GM19351 (cell line): ENCODE data around the gene SF1.

Source experiments
- ATAC-seq: cut with Tn5 transposase; IDR thresholded peaks from one replicate; pipeline ENCODE4 v1.9.1; 2021; ENCODE audit warnings: mild to moderate bottlenecking, moderate library complexity; ENCODE audit not compliant: unreplicated experiment

The SF1 gene

DNA sequence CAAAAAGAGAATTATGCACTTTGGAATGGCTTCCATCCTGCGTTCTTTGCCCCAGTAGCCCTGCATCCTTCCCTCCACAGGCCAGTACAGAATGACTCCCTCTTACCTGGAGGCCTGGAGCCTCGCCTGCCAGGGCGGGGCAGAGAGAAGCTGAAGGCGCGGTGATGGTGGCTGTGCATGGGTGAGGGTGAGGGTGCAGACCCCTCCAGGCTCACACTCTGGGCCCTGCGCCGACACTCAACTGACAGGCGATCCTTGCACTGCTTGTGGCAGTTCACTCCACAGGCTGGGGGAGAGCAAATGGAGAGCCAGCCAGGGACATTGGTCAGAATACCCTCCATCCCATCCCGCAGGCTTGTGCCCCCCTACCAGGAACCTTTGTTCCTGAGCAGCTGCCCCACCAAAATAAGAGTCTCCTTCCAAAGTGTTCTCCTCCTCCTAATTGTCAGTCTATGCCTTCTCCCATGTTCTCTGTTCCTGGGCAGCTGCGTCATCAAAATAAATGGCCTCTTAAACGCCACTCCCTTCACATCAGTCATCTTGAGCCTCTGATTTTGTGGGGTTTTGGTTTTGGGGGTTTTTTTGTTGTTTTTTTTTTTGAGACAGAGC, 49.5 kb downstream of the SF1 start:
- no peak for ATAC-seq

- no peak for ATAC-seq
Observed at GRCh38 chr11:64726867-64727530, 51.3 kb downstream of the SF1 start.

GRCh38 chr11:64726211-64726641, 52.1 kb downstream of the SF1 start:
- ATAC-seq: no peak

- ATAC-seq: no peak
Observed at GRCh38 chr11:64724863-64725532, 53.3 kb downstream of the SF1 start.

DNA sequence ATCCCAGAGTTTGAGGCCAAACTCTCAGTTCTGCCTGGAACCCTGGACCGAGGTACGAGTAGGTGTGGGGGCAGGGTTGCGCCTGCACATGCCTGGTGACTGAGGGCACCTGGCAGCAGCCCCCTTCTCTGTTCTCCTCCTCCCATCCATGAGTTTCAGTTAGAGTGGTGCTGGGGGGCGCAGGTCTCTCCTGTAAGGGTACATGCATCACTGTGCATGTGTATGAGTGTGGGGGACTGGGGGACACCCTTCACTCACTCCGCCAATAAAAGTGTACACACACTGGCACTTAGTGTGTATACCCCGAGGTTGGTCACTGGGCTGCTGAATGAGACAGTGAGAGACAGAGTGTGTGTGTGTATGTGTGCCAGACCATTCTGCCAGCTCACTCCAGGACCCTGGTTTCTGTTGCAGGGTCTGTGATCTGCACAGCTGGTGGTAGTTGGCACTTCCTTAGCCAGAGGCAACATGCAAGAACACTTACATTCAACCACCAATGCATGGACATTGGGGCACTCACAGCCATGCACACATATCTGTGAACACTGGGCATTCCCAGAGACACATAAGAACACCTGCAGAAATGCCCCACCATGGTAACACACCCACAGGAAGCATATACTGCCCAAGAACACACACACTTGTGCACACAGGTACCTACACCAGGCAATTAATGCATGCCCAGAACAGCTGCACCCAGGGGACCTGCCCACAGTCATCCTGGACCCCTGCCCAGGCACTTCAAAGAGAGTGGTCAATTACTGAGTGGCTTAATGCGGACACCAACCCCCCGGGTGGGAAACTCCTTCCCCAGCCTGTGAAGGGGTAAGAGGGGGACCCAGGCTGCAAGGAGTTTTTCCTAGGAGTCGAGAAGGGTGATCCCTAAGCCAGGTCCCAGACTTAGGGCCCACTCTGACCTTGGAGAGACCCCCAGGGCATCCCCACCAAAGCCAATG, 54.2 kb downstream of the SF1 start:
- no peak for ATAC-seq

- peak; percentile 97 for ATAC-seq
Observed at GRCh38 chr11:64723117-64723906, 55.0 kb downstream of the SF1 start, which contains the start of gene NRXN2. Gene NRXN2, minus strand, starts transcription at chr11:64723197. Its CDS starts 9,498 bp downstream, at chr11:64713699.

GRCh38 chr11:64722141-64723065, 55.9 kb downstream of the SF1 start:
- no peak for ATAC-seq

GRCh38 chr11:64721359-64721699, 57.0 kb downstream of the SF1 start:
- ATAC-seq: no peak

- ATAC-seq: no peak
Observed at GRCh38 chr11:64720640-64721358, 57.5 kb downstream of the SF1 start.

- no peak for ATAC-seq
Observed at GRCh38 chr11:64720167-64720566, 58.2 kb downstream of the SF1 start.

DNA sequence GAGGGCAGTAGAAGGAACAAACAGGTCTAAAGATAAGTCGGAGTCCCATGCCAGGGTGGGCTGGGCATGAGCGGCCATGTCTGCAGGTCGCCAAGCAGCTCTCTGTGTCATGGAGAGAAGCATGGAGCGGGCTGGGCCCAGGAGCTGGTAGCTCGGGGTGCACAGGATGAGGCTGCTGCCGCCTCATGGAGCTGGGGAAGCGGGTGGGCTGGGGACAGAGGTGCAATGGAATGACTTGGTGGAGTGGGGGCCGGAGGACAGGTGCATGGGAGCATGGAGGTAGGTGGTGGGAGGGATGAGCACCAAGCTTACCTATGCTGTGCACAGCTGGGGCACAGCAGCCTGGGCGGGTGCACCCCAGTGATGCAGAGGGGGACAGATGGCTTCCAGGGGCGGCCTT, 58.9 kb downstream of the SF1 start:
- no peak for ATAC-seq

DNA sequence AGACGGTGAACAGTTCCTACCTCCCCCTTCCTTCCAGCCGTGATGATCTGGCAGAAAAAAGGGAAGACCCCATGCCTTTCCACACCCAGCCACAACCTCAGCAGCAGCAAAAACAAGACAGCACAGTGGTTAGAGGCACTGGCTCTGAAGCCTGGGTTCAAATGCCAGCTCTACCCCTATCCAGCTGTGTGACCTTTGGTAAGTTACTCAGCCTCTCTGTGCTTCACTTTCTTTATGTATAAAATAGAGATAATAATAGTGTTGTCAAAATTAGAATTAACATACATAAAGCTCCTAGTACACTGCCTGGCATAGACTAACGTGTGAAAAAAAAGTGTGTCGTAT, 59.6 kb downstream of the SF1 start:
- ATAC-seq: no peak

- ATAC-seq: no peak
Observed at GRCh38 chr11:64718084-64718779, 60.1 kb downstream of the SF1 start.

DNA sequence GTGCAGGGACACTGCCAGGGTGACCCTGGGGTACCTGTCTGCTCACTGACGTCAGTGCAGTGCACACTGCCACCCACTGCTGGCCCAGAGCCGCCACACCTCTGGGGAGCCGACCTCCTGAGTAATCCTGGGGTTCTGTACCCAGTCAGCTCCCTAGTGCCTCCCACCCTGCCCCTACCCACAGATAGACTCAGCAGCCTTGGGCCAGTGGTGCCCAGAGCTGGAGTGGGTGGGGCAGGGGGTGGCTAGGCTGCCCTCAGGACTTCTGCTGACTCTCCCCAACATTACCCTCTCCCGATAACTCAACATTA, 61.1 kb downstream of the SF1 start:
- no peak for ATAC-seq

DNA sequence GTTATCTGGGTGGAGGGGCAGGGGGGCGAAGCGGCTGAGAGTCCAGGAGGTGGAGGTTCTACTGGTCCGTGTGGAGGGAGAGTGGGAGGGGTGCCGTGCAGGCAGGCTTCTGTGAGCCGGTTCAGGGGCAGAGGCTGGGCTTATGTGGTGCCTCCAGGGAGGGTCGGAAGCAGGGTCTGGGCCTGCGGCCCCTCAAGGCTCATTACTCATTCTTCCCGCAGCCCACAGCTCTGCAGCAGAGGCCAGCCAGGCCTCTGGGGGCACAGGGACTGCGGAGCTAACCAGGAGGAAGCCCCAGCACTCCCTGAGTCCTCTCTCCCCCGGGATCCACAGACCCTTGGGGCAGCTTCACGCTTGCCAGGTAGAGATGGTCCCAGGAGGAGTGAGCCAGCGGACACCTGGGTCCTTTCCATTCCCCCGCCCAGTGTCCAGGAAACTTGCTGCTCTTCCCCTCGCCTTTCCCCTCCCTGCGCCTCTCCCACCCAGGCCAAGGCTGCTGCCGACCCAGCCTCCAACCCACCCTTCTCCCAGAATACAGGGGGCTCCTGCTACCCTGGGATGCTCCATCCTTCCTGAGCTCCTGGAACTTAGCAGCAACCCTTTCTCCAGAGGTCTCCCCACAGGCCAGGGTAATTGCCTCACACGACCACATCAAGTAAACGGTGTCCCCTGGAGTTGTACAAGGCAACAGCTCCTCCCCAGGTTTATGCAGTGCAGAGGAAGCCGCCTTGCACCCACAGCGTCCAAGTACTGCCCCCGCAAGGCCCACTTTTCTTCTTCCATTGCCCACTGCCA, 61.7 kb downstream of the SF1 start:
- no peak for ATAC-seq

GRCh38 chr11:64715756-64716472, 62.4 kb downstream of the SF1 start:
- no peak for ATAC-seq

DNA sequence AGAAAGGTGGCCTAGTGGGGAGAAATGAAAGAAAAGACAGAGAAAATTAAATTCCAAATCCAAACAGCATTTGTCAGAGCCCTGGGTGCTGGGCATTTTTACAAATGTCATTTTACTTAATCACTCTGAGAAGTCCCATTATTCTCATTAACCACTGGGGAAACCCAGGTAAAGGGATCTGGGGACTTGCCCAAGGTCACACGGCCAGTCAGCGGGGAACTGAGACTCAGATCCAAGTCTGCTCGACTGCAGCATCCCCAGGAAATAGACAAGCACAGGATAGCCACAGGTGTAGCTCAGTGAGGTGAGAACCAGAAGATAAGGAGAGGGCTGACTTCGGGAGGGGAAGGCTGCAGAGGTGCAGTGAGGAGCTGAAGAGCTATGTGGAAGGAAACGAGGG, 63.2 kb downstream of the SF1 start:
- no peak for ATAC-seq
